HG03558 (cell line): Measurements from ENCODE around the gene EIPR1.
"Not testable (repeated sequence)": the region's sequence is repeated elsewhere in the genome, so short reads cannot be mapped to it uniquely, and the experiment has no call there.

ENCODE experiments used
- ATAC-seq: cut with Tn5 transposase; IDR thresholded peaks from one replicate; pipeline ENCODE4 v1.9.1; 2021; ENCODE audit warnings: moderate number of reproducible peaks; ENCODE audit not compliant: unreplicated experiment; ENCODE audit errors: extremely low read depth

EIPR1 gene

GRCh38 chr2:3404349-3404894, 26.8 kb upstream of the EIPR1 start:
- no peak for ATAC-seq

GRCh38 chr2:3403587-3404334, 26.1 kb upstream of the EIPR1 start:
- ATAC-seq, result peak; percentile 99

GRCh38 chr2:3399829-3400228, 22.2 kb upstream of the EIPR1 start:
- ATAC-seq, result no peak

GRCh38 chr2:3399381-3399780, 21.8 kb upstream of the EIPR1 start:
- ATAC-seq, result no peak

- no peak for ATAC-seq
These were observed 21.2 kb upstream of the EIPR1 start for GRCh38 chr2:3398857-3399256.

- no peak for ATAC-seq
These were observed 19.4 kb upstream of the EIPR1 start for GRCh38 chr2:3396920-3397559.

- ATAC-seq, result no peak
These were observed 14.6 kb upstream of the EIPR1 start for GRCh38 chr2:3392216-3392615.

GRCh38 chr2:3390041-3390440, 12.4 kb upstream of the EIPR1 start:
- ATAC-seq, result no peak

GRCh38 chr2:3389193-3389592, 11.6 kb upstream of the EIPR1 start:
- no peak for ATAC-seq

GRCh38 chr2:3388412-3388738, 10.8 kb upstream of the EIPR1 start:
- no peak for ATAC-seq

- no peak for ATAC-seq
These were observed 10.2 kb upstream of the EIPR1 start for GRCh38 chr2:3387644-3388411.

GRCh38 chr2:3387011-3387410, 9.4 kb upstream of the EIPR1 start:
- no peak for ATAC-seq

GRCh38 chr2:3386448-3386958, 8.9 kb upstream of the EIPR1 start:
- ATAC-seq, result no peak

- ATAC-seq, result peak; percentile 67
These were observed 2.3 kb upstream of the EIPR1 start, which contains the start of gene TRAPPC12 for GRCh38 chr2:3379647-3380534. Gene TRAPPC12, plus strand, starts transcription at chr2:3379694. Its CDS starts 7,930 bp downstream, at chr2:3387624.

GRCh38 chr2:3379339-3379646, 1.7 kb upstream of the EIPR1 start:
- no peak for ATAC-seq

- ATAC-seq, result no peak
These were observed 373 bp downstream of the EIPR1 start for GRCh38 chr2:3377279-3377611.

- no peak for ATAC-seq
These were observed 797 bp downstream of the EIPR1 start for GRCh38 chr2:3376821-3377220.

- ATAC-seq, result not testable (repeated sequence)
These were observed 8.1 kb downstream of the EIPR1 start for GRCh38 chr2:3369340-3370181.

GRCh38 chr2:3368261-3368722, 9.3 kb downstream of the EIPR1 start:
- no peak for ATAC-seq
